Endodermal cell (in vitro differentiated cells): Measurements from ENCODE around the gene DNAH1. TPM values are rescaled to one million over a fixed set of nuclear protein-coding genes. Genes with fewer than 3 reads are reported as not detected.

Experiments used
- DNase-seq: peaks from one replicate; pipeline ENCODE4 v3.0.0-alpha.2; 2017
- H3K27ac ChIP-seq: 2 replicates; pipeline ENCODE4 v1.5.1; 2013; ENCODE audit warnings: mild to moderate bottlenecking, low read depth, low read length, moderate library complexity
- H3K27me3 ChIP-seq: 2 replicates; pipeline ENCODE4 v1.6.1; 2013; ENCODE audit warnings: mild to moderate bottlenecking, low read length, moderate library complexity; ENCODE audit not compliant: insufficient read depth, control insufficient read depth, poor library complexity, severe bottlenecking
- H3K36me3 ChIP-seq: 2 replicates; pipeline ENCODE4 v1.7.0; 2013; ENCODE audit warnings: mild to moderate bottlenecking, low read length, moderate library complexity; ENCODE audit not compliant: control insufficient read depth, insufficient read depth
- H3K4me1 ChIP-seq: one replicate; pipeline ENCODE4 v1.7.0; 2013; ENCODE audit warnings: low read length; ENCODE audit not compliant: control insufficient read depth, insufficient read depth
- H3K4me3 ChIP-seq: 2 replicates; pipeline ENCODE4 v1.5.1; 2013; ENCODE audit warnings: mild to moderate bottlenecking, low read length, moderate library complexity
- H3K9ac ChIP-seq: 2 replicates; pipeline ENCODE4 v1.6.1; 2013; ENCODE audit warnings: mild to moderate bottlenecking, low read length, moderate library complexity; ENCODE audit not compliant: poor library complexity, severe bottlenecking; ENCODE audit errors: extremely low read depth
- H3K9me3 ChIP-seq: 2 replicates; pipeline ENCODE4 v1.6.1; 2013; ENCODE audit warnings: mild to moderate bottlenecking, low read length, moderate library complexity; ENCODE audit not compliant: control insufficient read depth
- H3K27ac Mint-ChIP-seq: 2 replicates; pipeline ENCODE4 v1.8.0; 2020; ENCODE audit warnings: mixed read lengths
- H3K27me3 Mint-ChIP-seq: 2 replicates; pipeline ENCODE4 v1.8.0; 2021; ENCODE audit warnings: mild to moderate bottlenecking, mixed read lengths; ENCODE audit not compliant: insufficient read depth
- H3K36me3 Mint-ChIP-seq: 2 replicates; pipeline ENCODE4 v1.8.0; 2020; ENCODE audit warnings: low read depth, mixed read lengths
- H3K4me1 Mint-ChIP-seq: 2 replicates; pipeline ENCODE4 v1.8.0; 2020; ENCODE audit warnings: mixed read lengths
- H3K4me3 Mint-ChIP-seq: 2 replicates; pipeline ENCODE4 v1.8.0; 2020; ENCODE audit warnings: mild to moderate bottlenecking, moderate library complexity, mixed read lengths
- H3K9me3 Mint-ChIP-seq: 2 replicates; pipeline ENCODE4 v1.8.0; 2020; ENCODE audit warnings: mild to moderate bottlenecking, mixed read lengths
- CTCF ChIP-seq: fragments of 200-600 bp; sonication (generic); conservative IDR thresholded peaks from 2 replicates; pipeline ENCODE4 v1.5.0; 2021; ENCODE audit warnings: antibody characterized with exemption, mild to moderate bottlenecking
- WGBS, 2 experiments: methylation state at CpG; one replicate each; pipeline versions ENCODE4 v1.1.5 to v1.1.7; 2013; ENCODE audit warnings: missing lambda C conversion rate in 2 of 2, mixed read lengths in 1 of 2; ENCODE audit not compliant: insufficient coverage in 1 of 2, insufficient read length in 1 of 2; 5-methylcytosine and 5-hydroxymethylcytosine counted together
- total RNA-seq, 2 donors: library from RNA; stranded (reverse); fragmentation: NEBNext Ultra II Directional in 1 of 2; extraction: Animal tissue kit (Norgen Biotek cat#: 25700) in 1 of 2; gene quantifications; 2 replicates in 1 of 2; 3 replicates in 1 of 2; pipeline ENCODE4 v1.2.1, GENCODE V29; 2021

Gene DNAH1
- total RNA-seq, 2 donors from 2014 or later = 4.9 to 5.5 TPM

GRCh38 chr3:52279596-52279995 lies 36.5 kb upstream of the DNAH1 start:
- H3K4me3 Mint-ChIP-seq = peak overlapping the region; percentile 95
- H3K27ac ChIP-seq = peak overlapping the region; percentile 71

GRCh38 chr3:52280050-52280461 lies 36.1 kb upstream of the DNAH1 start:
- Mint-ChIP-seq H3K4me3 (peak overlapping the region; percentile 95), H3K27ac (peak overlapping the region; percentile 100), H3K4me1 (peaks cover 46% of the 10 kb centered on the region), H3K27me3 (no peaks in the 10 kb centered on the region), H3K36me3 (peaks cover 4% of the 10 kb centered on the region), H3K9me3 (no peaks in the 10 kb centered on the region)
- Histone ChIP-seq H3K9me3 (no peaks in the 10 kb centered on the region), H3K9ac (peak overlapping the region; percentile 77), H3K27me3 (no peaks in the 10 kb centered on the region), H3K4me3 (peak overlapping the region; percentile 96), H3K27ac (peak overlapping the region; percentile 71), H3K36me3 (peaks cover 15% of the 10 kb centered on the region), H3K4me1 (peaks cover 12% of the 10 kb centered on the region)
- DNase-seq = no peak
- no peak for TF ChIP-seq CTCF
- WGBS, 2 experiments = 92% methylated on average over 6 of the region's 6 CpGs

More at GRCh38 chr3:52279596-52279995, 36.5 kb upstream of the DNAH1 start:
- Mint-ChIP-seq H3K36me3 (peaks cover 6% of the 10 kb centered on the region), H3K4me1 (peaks cover 46% of the 10 kb centered on the region), H3K27me3 (no peaks in the 10 kb centered on the region), H3K9me3 (no peaks in the 10 kb centered on the region), H3K27ac (peak overlapping the region; percentile 100)
- Histone ChIP-seq H3K4me3 (peak overlapping the region; percentile 96), H3K36me3 (peaks cover 15% of the 10 kb centered on the region), H3K9ac (peak overlapping the region; percentile 77), H3K9me3 (no peaks in the 10 kb centered on the region), H3K27me3 (no peaks in the 10 kb centered on the region), H3K4me1 (peaks cover 11% of the 10 kb centered on the region)
- 71 to 83% methylated on average over 1 to 2 of the region's 2 CpGs for WGBS, 2 experiments
- TF ChIP-seq CTCF = no peak
- no peak for DNase-seq

- no peaks in the 10 kb centered on the region for H3K9me3 ChIP-seq
- H3K27ac ChIP-seq = no peak overlapping the region
- TF ChIP-seq CTCF = no peak
- 95 to 96% methylated on average over 7 to 8 of the region's 8 CpGs for WGBS, 2 experiments
- DNase-seq = no peak
- H3K36me3 Mint-ChIP-seq = no peaks in the 10 kb centered on the region
- H3K9ac ChIP-seq = no peak overlapping the region
- no peaks in the 10 kb centered on the region for H3K27me3 Mint-ChIP-seq
- H3K4me3 ChIP-seq = no peak overlapping the region
- H3K36me3 ChIP-seq = peaks cover 3% of the 10 kb centered on the region
- H3K27ac Mint-ChIP-seq = peak overlapping the region; percentile 58
- no peak overlapping the region for H3K4me3 Mint-ChIP-seq
- H3K27me3 ChIP-seq = no peaks in the 10 kb centered on the region
- H3K4me1 ChIP-seq = peaks cover 12% of the 10 kb centered on the region
- no peaks in the 10 kb centered on the region for H3K9me3 Mint-ChIP-seq
- H3K4me1 Mint-ChIP-seq = peaks cover 42% of the 10 kb centered on the region
Measured at GRCh38 chr3:52281981-52282801, 33.9 kb upstream of the DNAH1 start.
